IPS-20b (cell line): Measurements from ENCODE around the gene SCN8A.
A peak's percentile ranks its signal among the peaks of the same experiment; 100 is the strongest.
"Not testable (repeated sequence)": the region's sequence is repeated elsewhere in the genome, so short reads cannot be mapped to it uniquely, and the experiment has no call there.

ENCODE experiments used
- H3K27ac ChIP-seq: one replicate; pipeline ENCODE4 v1.5.1; 2013; ENCODE audit warnings: low read length
- H3K27me3 ChIP-seq: 2 replicates; pipeline ENCODE4 v1.6.1; 2013; ENCODE audit warnings: mild to moderate bottlenecking, low read length, inconsistent platforms; ENCODE audit not compliant: insufficient read depth
- H3K36me3 ChIP-seq: 2 replicates; pipeline ENCODE4 v1.6.1; 2013; ENCODE audit warnings: low read depth, mild to moderate bottlenecking, inconsistent platforms, low read length, moderate library complexity; ENCODE audit not compliant: insufficient read depth
- H3K4me1 ChIP-seq: 2 replicates; pipeline ENCODE4 v1.6.1; 2013; ENCODE audit warnings: mild to moderate bottlenecking, control low read depth, inconsistent platforms, low read length, moderate library complexity; ENCODE audit not compliant: insufficient read depth
- H3K4me3 ChIP-seq: 2 replicates; pipeline ENCODE4 v1.5.1; 2013; ENCODE audit warnings: mild to moderate bottlenecking, low read length, inconsistent platforms
- H3K9ac ChIP-seq: 2 replicates; pipeline ENCODE4 v1.6.1; 2013; ENCODE audit warnings: low read depth, mild to moderate bottlenecking, inconsistent platforms, low read length, moderate library complexity
- H3K9me3 ChIP-seq: 2 replicates; pipeline ENCODE4 v1.6.1; 2013; ENCODE audit warnings: mild to moderate bottlenecking, low read depth, low read length, inconsistent platforms; ENCODE audit not compliant: insufficient read depth

SCN8A gene

GRCh38 chr12:51591016-51591901 lies at the start of gene SCN8A:
Gene SCN8A, plus strand, starts transcription at chr12:51591233. Its CDS starts 71,585 bp downstream, at chr12:51662818.
- Histone ChIP-seq H3K27me3 (peaks cover 13% of the 10 kb centered on the region), H3K36me3 (peaks cover 4% of the 10 kb centered on the region; the same call in 1 of the 2 replicates), H3K4me3 (peak within 1 kb of the TSS; percentile 96), H3K9ac (peak within 1 kb of the TSS; percentile 94), H3K9me3 (no peaks in the 10 kb centered on the region), H3K27ac (peak within 1 kb of the TSS; percentile 61), H3K4me1 (peaks cover 10% of the 10 kb centered on the region; the same call in 1 of the 2 replicates)

GRCh38 chr12:51546097-51546496 lies 44.9 kb upstream of the SCN8A start:
- Histone ChIP-seq H3K9me3 (no peaks in the 10 kb centered on the region), H3K4me1 (peaks cover 18% of the 10 kb centered on the region; the same call in 1 of the 2 replicates), H3K9ac (no peak overlapping the region), H3K27ac (no peak overlapping the region), H3K27me3 (no peaks in the 10 kb centered on the region), H3K4me3 (no peak overlapping the region), H3K36me3 (no peaks in the 10 kb centered on the region)

GRCh38 chr12:51547606-51548005 lies 43.4 kb upstream of the SCN8A start:
- H3K27me3 ChIP-seq, result no peaks in the 10 kb centered on the region

GRCh38 chr12:51548241-51548640 lies 42.8 kb upstream of the SCN8A start:
- H3K9me3 ChIP-seq, result no peaks in the 10 kb centered on the region
- no peak overlapping the region for H3K4me3 ChIP-seq
- H3K36me3 ChIP-seq, result no peaks in the 10 kb centered on the region
- no peaks in the 10 kb centered on the region for H3K27me3 ChIP-seq
- H3K9ac ChIP-seq, result no peak overlapping the region
- no peak overlapping the region for H3K27ac ChIP-seq
- peaks cover 14% of the 10 kb centered on the region; the same call in 1 of the 2 replicates for H3K4me1 ChIP-seq

More at GRCh38 chr12:51547606-51548005, 43.4 kb upstream of the SCN8A start:
- H3K9ac ChIP-seq, result no peak overlapping the region
- H3K27ac ChIP-seq, result no peak overlapping the region
- H3K4me1 ChIP-seq, result peaks cover 18% of the 10 kb centered on the region; the same call in 1 of the 2 replicates
- no peaks in the 10 kb centered on the region for H3K36me3 ChIP-seq
- H3K4me3 ChIP-seq, result no peak overlapping the region
- H3K9me3 ChIP-seq, result no peaks in the 10 kb centered on the region

GRCh38 chr12:51549637-51550036 lies 41.4 kb upstream of the SCN8A start:
- H3K4me3 ChIP-seq, result no peak overlapping the region
- peaks cover 10% of the 10 kb centered on the region; the same call in 1 of the 2 replicates for H3K4me1 ChIP-seq
- H3K9ac ChIP-seq, result no peak overlapping the region
- H3K36me3 ChIP-seq, result no peaks in the 10 kb centered on the region
- H3K27me3 ChIP-seq, result no peaks in the 10 kb centered on the region
- no peaks in the 10 kb centered on the region for H3K9me3 ChIP-seq
- H3K27ac ChIP-seq, result no peak overlapping the region

GRCh38 chr12:51568271-51569032 lies 22.6 kb upstream of the SCN8A start:
- H3K4me1 ChIP-seq, H3K27ac ChIP-seq, H3K27me3 ChIP-seq, H3K36me3 ChIP-seq, H3K9ac ChIP-seq, H3K4me3 ChIP-seq: not testable (repeated sequence)
- H3K9me3 ChIP-seq, result 0 out of 2 replicates have a peak, but pooled peaks cover 11% of the 10 kb centered on the region

- Histone ChIP-seq H3K4me1 (no peaks in the 10 kb centered on the region), H3K4me3 (no peak overlapping the region)
These were observed 11.6 kb upstream of the SCN8A start for GRCh38 chr12:51579321-51579850.

GRCh38 chr12:51589060-51589459 lies 2.0 kb upstream of the SCN8A start:
- peaks cover 13% of the 10 kb centered on the region for H3K27me3 ChIP-seq
- H3K9ac ChIP-seq, result no peak overlapping the region
- H3K36me3 ChIP-seq, result peaks cover 1% of the 10 kb centered on the region; the same call in 1 of the 2 replicates
- H3K9me3 ChIP-seq, result no peaks in the 10 kb centered on the region
- H3K4me1 ChIP-seq, result peaks cover 10% of the 10 kb centered on the region; the same call in 1 of the 2 replicates
- H3K4me3 ChIP-seq, result no peak overlapping the region
- no peak overlapping the region for H3K27ac ChIP-seq

More at GRCh38 chr12:51579321-51579850, 11.6 kb upstream of the SCN8A start:
- no peaks in the 10 kb centered on the region for H3K9me3 ChIP-seq
- H3K27me3 ChIP-seq, result no peaks in the 10 kb centered on the region
- no peak overlapping the region for H3K9ac ChIP-seq
- no peak overlapping the region for H3K27ac ChIP-seq
- no peaks in the 10 kb centered on the region for H3K36me3 ChIP-seq

GRCh38 chr12:51589557-51590176 lies 1.4 kb upstream of the SCN8A start:
- Histone ChIP-seq H3K27me3 (peaks cover 13% of the 10 kb centered on the region), H3K36me3 (peaks cover 4% of the 10 kb centered on the region; the same call in 1 of the 2 replicates), H3K27ac (no peak overlapping the region), H3K4me3 (peak overlapping the region; percentile 75; the same call in 1 of the 2 replicates), H3K9me3 (no peaks in the 10 kb centered on the region), H3K9ac (no peak overlapping the region), H3K4me1 (peaks cover 10% of the 10 kb centered on the region; the same call in 1 of the 2 replicates)

- H3K27ac ChIP-seq, result no peak overlapping the region
- H3K4me1 ChIP-seq, result peaks cover 10% of the 10 kb centered on the region; the same call in 1 of the 2 replicates
- peak overlapping the region; percentile 75 for H3K4me3 ChIP-seq
- peak overlapping the region; percentile 60; the same call in 1 of the 2 replicates for H3K9ac ChIP-seq
- H3K27me3 ChIP-seq, result peaks cover 13% of the 10 kb centered on the region
- H3K9me3 ChIP-seq, result no peaks in the 10 kb centered on the region
- H3K36me3 ChIP-seq, result peaks cover 4% of the 10 kb centered on the region; the same call in 1 of the 2 replicates
These were observed 552 bp upstream of the SCN8A start for GRCh38 chr12:51590347-51591015.
